A673 (cell line): ENCODE data around the gene MYPOP. TPM values are rescaled to one million over a fixed set of nuclear protein-coding genes. Genes with fewer than 3 reads are reported as not detected.
"Not testable (repeated sequence)": the region's sequence is repeated elsewhere in the genome, so short reads cannot be mapped to it uniquely, and the experiment has no call there.

Source experiments
- BruUV-seq: library from RNA; stranded (reverse); fragments of 400-500 nt; replicated peaks from 2 replicates; lab custom pipeline; 2021; lab: Mats Ljungman, UMichigan
- CTCF ChIA-PET: fragments of 300-600 bp; sonication (Branson Sonifier 250); formaldehyde crosslinking; loops from one replicate; lab custom pipeline; 2022; ENCODE audit warnings: antibody characterized with exemption; lab: Charles Lee
- POLR2A ChIA-PET: fragments of 300-600 bp; sonication (Branson Sonifier 250); formaldehyde crosslinking; loops from one replicate; lab custom pipeline; 2022; ENCODE audit warnings: antibody characterized with exemption; ENCODE audit not compliant: low non-redundant PET; lab: Charles Lee
- DNase-seq: peaks from one replicate; pipeline ENCODE4 v3.0.0-alpha.2; 2015; ENCODE audit warnings: low spot score
- H3K27ac ChIP-seq: fragments of 200-600 bp; sonication (generic); 2 replicates; pipeline ENCODE4 v1.5.1; 2016; ENCODE audit warnings: mixed run types, low read depth, mild to moderate bottlenecking, mixed read lengths, antibody characterized with exemption, low read length; ENCODE audit not compliant: poor library complexity, severe bottlenecking
- H3K27me3 ChIP-seq: fragments of 200-600 bp; sonication (generic); replicated peaks from 2 replicates; pipeline ENCODE4 v1.6.1; 2017; ENCODE audit warnings: mixed run types, low read depth, mild to moderate bottlenecking, mixed read lengths, antibody characterized with exemption, low read length; ENCODE audit not compliant: insufficient read depth, poor library complexity
- H3K36me3 ChIP-seq: fragments of 200-600 bp; sonication (generic); 2 replicates; pipeline ENCODE4 v1.6.1; 2016; ENCODE audit warnings: mixed run types, mild to moderate bottlenecking, mixed read lengths, antibody characterized with exemption, low read length; ENCODE audit not compliant: insufficient read depth, poor library complexity, severe bottlenecking
- H3K4me1 ChIP-seq: fragments of 200-600 bp; sonication (generic); 2 replicates; pipeline ENCODE4 v1.6.1; 2017; ENCODE audit warnings: mixed run types, mild to moderate bottlenecking, mixed read lengths, antibody characterized with exemption, low read length; ENCODE audit not compliant: insufficient read depth, poor library complexity, severe bottlenecking
- H3K4me3 ChIP-seq: fragments of 200-600 bp; sonication (generic); 2 replicates; pipeline ENCODE4 v1.5.1; 2016; ENCODE audit warnings: low read depth, mixed run types, mild to moderate bottlenecking, mixed read lengths, low read length; ENCODE audit not compliant: poor library complexity, severe bottlenecking
- H3K9me3 ChIP-seq: fragments of 200-600 bp; sonication (generic); 2 replicates; pipeline ENCODE4 v1.6.1; 2016; ENCODE audit warnings: mixed run types, low read depth, mild to moderate bottlenecking, mixed read lengths, antibody characterized with exemption, low read length; ENCODE audit not compliant: poor library complexity, severe bottlenecking
- EZH2 ChIP-seq: fragments of 200-600 bp; sonication (generic); IDR thresholded peaks from 2 replicates; pipeline ENCODE4 v1.6.1; 2017; ENCODE audit warnings: borderline replicate concordance, low read depth, mild to moderate bottlenecking, mixed read lengths, antibody characterized with exemption, low read length; ENCODE audit not compliant: poor library complexity, severe bottlenecking
- intact Hi-C: fragments of 100-400 bp; cut with micrococcal nuclease; formaldehyde crosslinking; loops from one replicate; pipeline ENCODE4 v1.10.0; 2022; ENCODE audit not compliant: unreplicated experiment
- total RNA-seq: library from RNA; stranded (reverse); gene quantifications from 2 replicates; pipeline ENCODE4 v1.2.3, GENCODE V29; 2021
- TF ChIP-seq, protein P1 (sequence below): fragments of 300-800, 200-600 bp; sonication (generic); conservative IDR thresholded peaks from 2 replicates; pipeline ENCODE4 v1.5.1; 2017; ENCODE audit warnings: low read depth, mild to moderate bottlenecking, antibody characterized with exemption, low read length, moderate library complexity, mixed read lengths

MYPOP gene
- total RNA-seq, 1 experiment from 2014 or later = 13.5 TPM

DNA sequence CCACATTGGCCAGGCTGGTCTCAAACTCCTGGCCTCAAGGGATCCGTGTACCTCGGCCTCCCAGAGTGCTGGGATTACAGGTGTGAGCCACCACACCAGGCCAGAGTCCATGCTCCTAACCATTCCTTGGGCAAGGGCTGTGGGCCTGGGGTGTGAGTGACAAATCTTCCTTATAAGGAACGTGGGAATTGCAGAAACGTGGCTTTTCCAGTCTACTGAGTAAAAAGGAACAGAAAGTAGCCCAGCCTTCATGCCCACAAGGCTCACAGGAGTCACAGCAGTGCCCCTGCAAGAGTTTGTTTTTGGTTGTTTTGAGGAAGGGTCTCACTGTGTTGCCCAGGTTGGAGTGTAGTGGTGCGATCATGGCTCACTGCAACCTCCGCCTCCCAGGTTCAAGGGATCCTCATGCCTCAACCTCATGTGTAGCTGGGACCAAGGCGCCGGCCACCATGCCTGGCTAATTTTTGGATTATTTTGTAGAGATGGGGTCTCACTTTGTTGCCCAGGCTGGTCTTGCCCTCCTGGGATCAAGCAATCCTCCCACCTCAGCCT is 5.1 kb downstream of the MYPOP start:
- intact Hi-C loops = no loop called here
- no TSS peak for BruUV-seq
- no peak overlapping the region for H3K27ac ChIP-seq
- ChIA-PET CTCF (no interaction called here), POLR2A (no interaction called here)
- H3K27me3 ChIP-seq = no peaks in the 10 kb centered on the region
- peaks cover 3% of the 10 kb centered on the region for H3K4me1 ChIP-seq
- DNase-seq = no peak
- no peaks in the 10 kb centered on the region for H3K9me3 ChIP-seq
- H3K36me3 ChIP-seq = peaks cover 3% of the 10 kb centered on the region
- no peak for TF ChIP-seq EZH2
- TF ChIP-seq, protein P1, sequence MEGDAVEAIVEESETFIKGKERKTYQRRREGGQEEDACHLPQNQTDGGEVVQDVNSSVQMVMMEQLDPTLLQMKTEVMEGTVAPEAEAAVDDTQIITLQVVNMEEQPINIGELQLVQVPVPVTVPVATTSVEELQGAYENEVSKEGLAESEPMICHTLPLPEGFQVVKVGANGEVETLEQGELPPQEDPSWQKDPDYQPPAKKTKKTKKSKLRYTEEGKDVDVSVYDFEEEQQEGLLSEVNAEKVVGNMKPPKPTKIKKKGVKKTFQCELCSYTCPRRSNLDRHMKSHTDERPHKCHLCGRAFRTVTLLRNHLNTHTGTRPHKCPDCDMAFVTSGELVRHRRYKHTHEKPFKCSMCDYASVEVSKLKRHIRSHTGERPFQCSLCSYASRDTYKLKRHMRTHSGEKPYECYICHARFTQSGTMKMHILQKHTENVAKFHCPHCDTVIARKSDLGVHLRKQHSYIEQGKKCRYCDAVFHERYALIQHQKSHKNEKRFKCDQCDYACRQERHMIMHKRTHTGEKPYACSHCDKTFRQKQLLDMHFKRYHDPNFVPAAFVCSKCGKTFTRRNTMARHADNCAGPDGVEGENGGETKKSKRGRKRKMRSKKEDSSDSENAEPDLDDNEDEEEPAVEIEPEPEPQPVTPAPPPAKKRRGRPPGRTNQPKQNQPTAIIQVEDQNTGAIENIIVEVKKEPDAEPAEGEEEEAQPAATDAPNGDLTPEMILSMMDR = no peak
- no peak overlapping the region for H3K4me3 ChIP-seq

DNA sequence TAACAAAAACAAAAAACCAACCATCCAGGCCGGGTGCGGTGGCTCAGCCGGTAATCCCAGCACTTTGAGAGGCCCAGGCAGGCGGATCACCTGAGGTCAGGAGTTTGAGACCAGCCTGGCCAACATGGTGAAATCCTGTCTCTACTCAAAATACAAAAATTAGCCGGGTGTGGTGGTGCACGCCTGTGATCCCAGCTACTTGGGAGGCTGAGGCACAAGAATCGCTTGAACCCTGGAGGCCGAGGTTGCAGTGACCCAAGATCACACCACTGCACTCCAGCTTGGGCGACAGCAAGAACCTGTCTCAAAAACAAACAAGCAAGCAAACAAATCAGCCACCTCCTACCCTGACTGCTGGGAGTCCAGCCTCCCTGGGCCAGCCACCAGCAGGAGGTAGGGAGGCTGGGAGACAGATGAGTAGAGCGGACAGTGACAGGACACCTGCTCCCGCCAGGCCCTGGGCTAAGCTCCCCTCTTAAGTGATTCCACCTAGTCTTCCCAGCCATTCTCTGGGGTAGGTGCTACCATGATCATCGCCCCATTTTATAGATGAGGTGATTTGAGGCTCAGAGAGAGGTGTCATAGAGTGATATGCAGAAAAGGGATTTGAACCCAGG is 6.3 kb downstream of the MYPOP start:
- H3K9me3 ChIP-seq, H3K27me3 ChIP-seq, H3K27ac ChIP-seq, H3K4me3 ChIP-seq, DNase-seq, H3K4me1 ChIP-seq, H3K36me3 ChIP-seq, POLR2A ChIA-PET, intact Hi-C loops, BruUV-seq, CTCF ChIA-PET: not testable (repeated sequence)

DNA sequence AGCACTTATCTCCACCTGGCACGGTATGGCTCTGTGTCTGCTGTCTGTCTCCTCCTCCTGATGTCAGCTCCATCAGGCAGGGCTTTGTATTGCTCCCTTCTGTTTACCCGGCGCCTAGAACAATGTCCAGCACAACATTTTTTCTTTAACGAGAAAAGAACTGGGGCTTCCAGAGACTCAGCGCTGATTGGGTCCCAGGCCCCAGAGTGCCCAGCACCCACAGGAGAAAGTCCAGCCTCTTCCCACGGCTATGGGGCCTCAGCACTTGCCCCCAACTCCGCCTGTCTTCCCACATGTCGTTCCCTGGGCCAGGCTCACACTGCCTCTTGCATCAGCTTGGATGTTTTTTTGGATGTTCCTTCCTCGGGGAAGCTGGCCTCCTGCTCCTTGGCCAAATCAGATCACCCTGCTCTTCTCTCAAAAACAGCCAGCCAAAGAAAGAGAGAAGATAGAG is 6.9 kb downstream of the MYPOP start:
- Histone ChIP-seq H3K27me3 (no peaks in the 10 kb centered on the region), H3K36me3 (peaks cover 3% of the 10 kb centered on the region), H3K27ac (no peak overlapping the region), H3K4me3 (no peak overlapping the region), H3K9me3 (no peaks in the 10 kb centered on the region), H3K4me1 (no peaks in the 10 kb centered on the region)
- ChIA-PET CTCF (no interaction called here), POLR2A (no interaction called here)
- TF ChIP-seq, protein P1 = no peak
- TF ChIP-seq EZH2 = no peak
- no TSS peak for BruUV-seq
- intact Hi-C loops = no loop called here
- DNase-seq = no peak

DNA sequence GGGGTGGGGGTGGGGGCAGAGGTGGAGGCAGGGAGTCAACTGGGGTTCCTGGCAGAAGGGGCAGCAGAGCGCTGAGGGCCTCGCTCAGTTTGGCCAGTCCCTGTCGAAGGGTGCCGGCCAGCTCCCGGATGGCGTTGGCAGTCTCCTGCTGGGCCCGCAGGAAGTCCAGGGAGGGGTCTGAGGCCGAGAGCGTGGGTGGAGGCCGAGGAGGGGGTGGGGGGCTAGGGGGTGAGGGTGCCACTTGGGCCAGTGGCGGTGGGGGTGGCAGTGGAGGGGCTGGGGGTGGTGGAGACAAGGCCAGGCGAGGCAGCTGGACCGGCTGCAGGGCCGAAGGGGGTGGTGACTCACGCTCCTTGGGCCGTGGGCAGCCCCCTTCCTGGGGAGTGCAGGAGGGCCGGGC is 11.5 kb downstream of the MYPOP start:
- Histone ChIP-seq H3K27me3 (no peaks in the 10 kb centered on the region), H3K4me1 (peaks cover 2% of the 10 kb centered on the region), H3K9me3 (no peaks in the 10 kb centered on the region), H3K36me3 (no peaks in the 10 kb centered on the region), H3K27ac (no peak overlapping the region), H3K4me3 (no peak overlapping the region)
- no TSS peak for BruUV-seq
- intact Hi-C loops = no loop called here
- POLR2A ChIA-PET = no interaction called here
- no peak for DNase-seq
- no peak for TF ChIP-seq EZH2
- TF ChIP-seq, protein P1 = no peak
- CTCF ChIA-PET = no interaction called here
